H54 (cell line): ENCODE results near the gene SGK2.

ENCODE experiments used
- DNase-seq: peaks from one replicate; pipeline ENCODE4 v3.0.0; 2011; ENCODE audit warnings: low spot score, mixed read lengths; ENCODE audit not compliant: insufficient read length
- FAIRE-seq: peaks from 3 replicates; lab custom pipeline; 2011; peaks lifted over from hg19 to GRCh38; lab: Jason Lieb, UNC
- POLR2A ChIP-seq: IDR thresholded peaks from 2 replicates; pipeline ENCODE4 v1.6.1; 2011; ENCODE audit warnings: low read depth, mild to moderate bottlenecking, low read length

The SGK2 gene

DNA sequence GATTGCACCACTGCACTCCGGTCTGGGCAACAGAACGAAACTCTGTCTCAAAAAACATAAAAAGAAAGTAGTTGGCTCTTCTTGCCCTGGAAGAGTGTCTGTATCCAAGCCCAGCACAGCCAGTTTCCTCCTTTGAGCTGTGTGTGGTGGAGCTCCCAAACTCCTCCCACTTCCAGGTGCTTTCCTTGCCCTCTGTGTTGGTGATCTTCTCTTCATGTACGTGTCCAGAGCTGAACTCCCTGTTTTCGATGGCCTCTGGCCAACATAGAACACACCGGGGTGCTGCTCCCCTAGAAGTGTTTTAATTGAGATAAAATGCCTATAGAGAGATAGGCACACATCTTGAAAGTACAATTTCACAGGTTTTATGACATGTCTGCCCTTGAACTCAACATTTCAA, 16.7 kb upstream of the SGK2 start:
- DNase-seq (no peak), FAIRE-seq (no peak)
- TF ChIP-seq POLR2A: no peak

DNA sequence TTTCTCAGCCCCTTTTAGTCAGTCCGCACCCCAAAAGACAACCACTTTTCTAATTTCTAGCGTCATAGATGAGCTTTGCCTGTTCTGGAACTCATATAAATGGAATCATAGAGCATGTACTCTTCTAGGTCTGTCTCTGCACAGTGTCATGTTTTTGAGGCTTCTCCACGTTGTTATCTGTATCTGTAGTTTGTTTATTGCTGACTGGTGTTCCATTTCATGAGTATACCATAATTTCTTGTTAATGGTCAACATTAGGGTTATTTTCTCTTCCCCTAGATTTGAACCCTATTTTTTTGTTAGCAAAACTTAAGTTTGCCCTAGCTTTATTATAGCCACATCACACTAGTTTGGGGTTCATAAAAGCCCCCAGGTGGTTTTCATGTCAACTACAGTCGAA, 16.2 kb upstream of the SGK2 start:
- DNase-seq (no peak), FAIRE-seq (no peak)
- no peak for TF ChIP-seq POLR2A

DNA sequence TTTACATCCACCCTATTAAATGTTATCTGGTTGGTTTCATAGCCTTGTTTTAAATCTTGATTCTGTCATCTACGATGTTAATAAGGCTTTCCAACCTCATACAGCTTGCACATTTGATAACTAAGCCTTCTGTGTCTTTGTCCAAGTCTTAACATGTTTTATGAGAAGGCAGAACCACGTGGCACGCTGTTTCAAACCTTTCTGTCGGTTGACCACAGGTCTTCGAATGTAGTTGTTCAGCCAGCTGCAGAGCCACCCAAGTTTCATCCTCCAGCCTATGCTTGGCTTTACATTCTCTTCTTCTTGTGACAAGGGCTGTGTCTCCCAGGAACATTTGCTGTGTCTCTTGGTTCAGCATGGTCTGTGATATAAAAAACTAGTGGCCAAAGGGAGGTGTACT, 15.7 kb upstream of the SGK2 start:
- no peak for TF ChIP-seq POLR2A
- DNase-seq: no peak
- FAIRE-seq: no peak

DNA sequence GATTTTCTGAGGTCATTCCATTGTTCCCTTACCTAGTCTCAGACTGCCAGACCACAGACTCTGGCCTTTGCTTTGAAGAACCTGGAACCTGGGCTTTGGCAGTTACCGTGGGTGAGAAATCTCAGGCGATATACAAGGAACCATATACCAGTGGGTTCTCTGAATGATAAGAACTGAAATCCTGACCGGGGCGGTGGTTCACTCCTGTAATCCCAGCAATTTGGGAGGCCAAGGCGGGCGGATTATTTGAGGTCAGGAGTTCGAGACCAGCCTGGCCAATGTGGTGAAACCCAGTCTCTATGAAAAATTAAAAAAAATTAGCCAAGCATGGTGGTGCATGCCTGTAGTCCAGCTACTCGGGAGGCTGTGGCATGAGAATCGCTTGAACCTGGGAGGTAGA, 14.3 kb upstream of the SGK2 start:
- DNase-seq (no peak), FAIRE-seq (no peak)
- no peak for TF ChIP-seq POLR2A

DNA sequence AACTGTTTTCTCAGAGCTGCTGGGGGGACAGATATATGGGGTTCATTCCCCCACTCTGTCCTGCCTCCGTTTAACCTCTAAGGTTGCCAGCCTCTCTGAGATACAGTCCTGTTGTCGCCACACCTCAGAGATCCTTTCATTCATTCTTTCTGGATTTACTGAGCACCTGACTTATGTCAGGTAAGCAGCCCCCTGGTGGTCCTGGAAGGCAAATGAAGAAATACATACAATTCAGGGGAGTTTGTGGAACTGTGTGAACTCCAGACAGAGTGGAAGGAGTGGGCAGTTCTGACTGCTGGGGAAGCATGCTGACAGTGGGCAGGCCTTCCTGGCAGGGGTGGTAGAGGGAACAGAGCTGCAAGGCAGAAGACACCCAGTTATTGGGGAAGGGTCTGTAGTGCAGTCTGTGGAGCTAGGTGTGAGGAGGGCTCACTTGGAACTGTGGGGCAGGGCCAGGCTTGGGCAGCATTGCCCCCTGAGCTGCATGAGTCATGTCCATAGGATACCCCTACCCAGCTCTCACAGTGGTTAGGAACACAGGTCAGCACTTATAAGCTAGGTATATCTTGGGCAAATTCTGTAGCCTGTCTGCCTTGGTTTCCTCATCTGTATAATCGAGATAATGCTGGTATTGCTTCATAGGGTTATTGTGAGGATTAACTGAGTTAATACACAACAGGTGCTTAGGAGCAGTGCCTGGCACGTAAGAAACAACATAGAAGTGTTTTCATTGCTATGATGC, 12.8 kb upstream of the SGK2 start:
- FAIRE-seq: no peak
- no peak for DNase-seq

DNA sequence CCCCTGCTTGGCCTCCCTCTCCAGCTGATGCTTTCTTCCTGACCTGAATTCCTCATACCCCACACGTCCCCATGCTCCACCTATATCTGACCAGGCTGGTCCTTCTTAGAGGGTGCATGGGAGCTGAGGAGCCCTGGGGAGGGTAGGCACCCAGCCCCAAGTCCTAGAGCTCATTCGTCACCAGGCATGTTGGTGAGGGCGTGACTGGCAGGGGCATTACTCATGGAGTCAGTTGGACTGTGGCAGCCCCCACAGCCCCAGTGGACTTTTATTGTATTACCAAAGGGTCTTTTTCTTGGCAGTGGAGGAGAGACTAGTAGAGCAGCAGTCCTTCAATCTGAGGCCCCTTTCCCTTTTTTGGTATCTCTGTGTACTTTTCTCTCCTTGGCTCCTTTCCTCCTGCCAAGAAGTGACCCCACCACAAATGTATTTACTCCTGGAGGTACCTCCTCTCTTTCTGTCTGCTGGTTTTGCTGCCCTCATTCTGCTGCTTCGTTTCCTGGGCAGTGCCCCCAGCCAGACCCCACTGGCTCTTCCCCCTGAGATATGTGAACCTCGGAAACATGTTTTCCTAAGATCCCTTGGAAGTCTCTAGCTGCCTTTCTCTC, 10.4 kb upstream of the SGK2 start:
- DNase-seq (no peak), FAIRE-seq (no peak)
- TF ChIP-seq POLR2A: no peak

More for the DNA sequence above, 12.8 kb upstream of the SGK2 start:
- TF ChIP-seq POLR2A: no peak

DNA sequence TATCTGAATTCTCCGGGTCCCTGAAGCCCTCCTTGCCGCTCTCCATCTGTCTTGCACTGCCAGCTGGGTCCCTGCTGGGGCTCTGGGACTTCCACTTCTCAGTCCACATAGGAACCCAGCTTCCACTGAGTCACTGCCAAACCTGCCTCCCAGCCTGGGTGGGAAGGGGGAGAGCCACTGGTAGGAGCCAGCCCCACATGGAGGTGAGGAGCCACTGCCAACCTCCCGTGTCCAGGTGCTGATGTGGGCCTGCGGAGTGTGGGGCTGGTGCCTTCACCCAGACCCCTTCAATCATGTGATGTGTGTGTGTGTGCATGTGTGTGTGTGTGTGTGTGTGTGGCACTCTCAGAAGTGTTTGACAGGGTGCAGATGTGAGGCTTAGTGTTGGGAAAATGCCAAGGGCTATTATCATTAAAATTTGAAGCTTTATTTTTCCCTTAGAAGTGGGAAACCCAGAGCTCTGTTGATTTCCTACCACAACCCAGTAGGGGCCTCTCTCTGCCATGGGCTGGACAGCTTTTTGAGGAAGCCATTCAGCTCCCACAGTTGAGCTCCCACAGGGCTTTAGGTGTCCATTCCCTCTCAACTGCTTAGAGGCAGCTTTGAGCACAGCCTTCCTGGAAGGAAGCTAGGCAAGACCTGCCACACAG, 9.3 kb upstream of the SGK2 start:
- TF ChIP-seq POLR2A: no peak
- DNase-seq (no peak), FAIRE-seq (no peak)

DNA sequence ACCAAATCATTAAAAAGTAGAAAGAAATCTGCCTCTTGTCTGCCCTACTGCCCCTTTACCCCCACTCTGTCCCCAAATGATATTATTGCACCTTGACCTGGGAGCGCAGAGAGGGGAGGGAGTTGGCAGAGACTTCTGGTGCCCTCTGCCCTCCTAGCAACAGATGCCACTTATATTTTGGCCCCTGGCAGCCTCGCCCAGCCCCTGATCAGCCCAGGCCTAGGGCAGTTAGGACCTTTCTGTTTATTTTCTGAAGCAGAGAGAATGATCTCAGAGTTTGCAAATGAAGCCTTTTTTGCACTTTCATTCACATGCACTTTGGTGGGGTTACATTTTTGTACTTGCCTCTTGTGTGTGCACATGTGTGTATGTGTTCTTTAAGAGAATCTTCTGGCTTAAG, 8.4 kb upstream of the SGK2 start:
- DNase-seq (no peak), FAIRE-seq (no peak)
- TF ChIP-seq POLR2A: no peak

DNA sequence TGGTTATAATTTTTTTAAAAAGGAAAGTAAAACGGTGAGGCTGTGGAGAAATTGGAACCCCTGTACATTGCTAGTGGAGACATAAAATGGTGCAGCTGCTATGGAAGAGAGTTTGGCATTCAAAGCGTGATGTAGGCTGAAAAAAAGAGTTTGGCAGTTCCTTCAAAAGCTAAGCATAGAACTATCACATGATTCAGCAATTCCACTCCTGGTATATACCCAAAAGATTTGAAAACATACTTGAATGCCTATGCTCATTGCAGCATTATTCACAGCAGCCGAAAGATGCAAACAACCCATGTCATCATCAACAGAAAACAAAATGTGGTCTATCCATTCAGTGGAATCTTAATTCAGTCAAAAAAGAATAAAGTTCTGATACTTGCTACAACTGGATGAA, 4.5 kb upstream of the SGK2 start:
- DNase-seq (no peak), FAIRE-seq (no peak)
- no peak for TF ChIP-seq POLR2A

DNA sequence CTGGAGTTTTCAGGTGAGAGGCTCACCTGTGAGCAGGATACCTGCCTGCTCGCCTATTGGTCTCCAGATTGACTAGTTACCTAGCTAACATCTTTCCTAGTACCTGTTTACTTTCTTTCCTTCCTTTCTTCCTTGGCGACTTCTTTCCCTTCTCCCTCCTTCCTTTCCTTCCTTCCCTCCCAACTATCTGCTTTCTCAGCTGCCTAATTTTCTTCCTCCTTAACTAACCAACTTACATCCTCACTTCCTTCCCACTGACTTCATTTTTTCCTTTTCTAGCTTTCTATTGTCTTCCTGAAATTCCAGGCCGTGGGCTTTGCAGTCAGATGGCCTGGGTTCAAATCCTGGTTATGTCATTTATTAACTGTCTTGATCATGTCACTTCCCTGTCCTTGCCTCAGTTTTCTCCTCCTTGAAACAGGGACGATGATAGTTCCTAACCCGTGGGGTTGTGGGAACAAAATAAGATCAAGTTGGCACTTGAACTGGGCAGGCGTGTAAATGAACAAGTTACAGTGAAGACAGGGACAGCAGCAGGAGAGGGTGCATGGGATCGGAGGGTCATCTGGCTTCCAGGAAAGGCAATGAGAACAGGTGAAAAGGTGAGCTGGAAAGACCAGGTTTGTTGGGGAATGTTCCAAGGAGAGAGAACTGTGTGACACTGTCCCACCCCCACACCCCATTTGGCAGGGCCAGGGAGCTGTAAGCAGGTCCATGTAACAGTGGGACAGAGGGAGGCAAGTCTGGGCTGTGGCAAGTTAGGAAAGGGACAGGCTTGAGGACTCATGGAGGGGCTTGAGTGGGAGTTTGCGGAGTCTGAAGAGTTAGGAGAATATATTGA, 540 bp downstream of the SGK2 start:
- FAIRE-seq: no peak
- no peak for DNase-seq
- TF ChIP-seq POLR2A: no peak

DNA sequence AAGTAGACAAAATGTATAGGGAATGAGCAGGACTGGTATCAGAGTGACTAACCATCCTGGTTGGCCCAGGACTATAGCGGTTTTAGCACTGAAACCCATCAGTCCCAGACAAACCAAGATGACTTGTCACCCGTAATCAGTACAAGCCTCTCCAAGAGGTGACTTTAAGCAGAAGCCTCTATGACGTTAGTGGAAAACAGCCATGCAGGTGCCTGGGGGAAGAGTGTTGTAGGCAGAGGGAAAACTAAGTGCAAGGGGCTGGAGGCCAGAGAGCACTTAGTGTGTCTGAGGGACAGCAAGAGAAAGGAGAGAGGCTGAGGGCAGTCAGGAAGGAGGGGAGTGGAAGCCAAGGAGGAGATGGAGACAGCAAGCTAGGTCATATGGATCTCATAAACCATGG, 2.1 kb downstream of the SGK2 start:
- TF ChIP-seq POLR2A: no peak
- FAIRE-seq: no peak
- no peak for DNase-seq

DNA sequence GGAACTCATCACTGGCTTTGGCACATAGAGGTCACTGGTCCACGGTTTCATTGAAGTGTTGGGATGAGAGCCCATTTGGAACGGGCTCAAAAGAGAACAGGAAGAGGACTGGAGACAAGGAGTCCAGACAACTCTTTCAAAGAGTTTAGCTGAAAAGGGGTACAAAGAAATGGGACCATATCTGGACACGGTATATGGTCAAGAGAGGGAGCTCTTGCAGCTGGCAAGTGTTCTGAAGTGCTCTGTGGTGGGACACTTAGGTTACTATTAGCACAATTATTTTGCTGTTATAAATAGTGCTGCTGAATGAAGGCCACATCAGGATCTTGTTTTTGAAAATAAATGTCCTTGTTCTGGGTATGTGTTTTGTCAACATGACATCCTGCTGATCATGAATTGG, 4.6 kb downstream of the SGK2 start:
- TF ChIP-seq POLR2A: no peak
- DNase-seq: no peak
- FAIRE-seq: no peak

DNA sequence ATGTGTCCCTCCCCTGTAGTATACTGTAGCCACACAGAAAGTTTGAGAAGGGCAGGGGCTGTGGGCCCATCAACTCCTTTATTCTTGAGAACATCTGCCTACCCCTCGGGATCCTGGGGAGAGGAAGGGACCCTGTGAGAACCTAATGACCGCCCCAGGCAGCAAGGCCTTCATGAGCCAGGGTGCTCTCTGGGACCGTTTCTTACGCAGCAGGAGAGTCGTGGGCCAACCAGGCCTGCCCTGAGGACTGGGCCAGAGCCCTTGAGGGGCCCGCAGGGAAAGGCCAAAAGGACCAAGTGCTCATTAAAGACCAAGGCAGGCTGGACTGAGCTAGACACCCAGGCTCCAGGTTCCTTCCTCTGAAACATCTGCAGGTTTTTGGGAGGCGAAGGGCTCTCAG, 5.2 kb downstream of the SGK2 start:
- no peak for DNase-seq
- no peak for FAIRE-seq
- TF ChIP-seq POLR2A: no peak

DNA sequence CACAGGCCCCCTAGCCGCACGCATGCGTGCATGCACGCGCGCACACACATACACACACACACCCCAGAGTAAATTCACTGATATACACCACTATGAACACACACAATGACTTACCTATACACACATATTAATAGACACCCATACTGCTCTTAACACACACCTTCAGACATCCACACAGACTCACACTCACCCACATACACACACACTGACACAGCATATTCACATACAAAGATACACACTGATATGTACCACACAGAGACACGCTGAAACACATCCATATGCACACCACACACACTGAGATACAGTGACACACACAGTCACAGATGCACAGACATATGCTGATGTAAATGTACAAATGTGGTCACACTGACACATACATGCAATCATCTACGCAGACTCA, 5.6 kb downstream of the SGK2 start:
- no peak for FAIRE-seq
- no peak for TF ChIP-seq POLR2A
- DNase-seq: no peak
